ENCODE data around the gene C20orf173.
A peak's percentile ranks its signal among the peaks of the same experiment; 100 is the strongest.
"Not testable (repeated sequence)": the region's sequence is repeated elsewhere in the genome, so short reads cannot be mapped to it uniquely, and the experiment has no call there.

C20orf173 gene

GRCh38 chr20:35544941-35545340 lies 15.5 kb upstream of the C20orf173 start:
- not testable (repeated sequence) for DNase-seq

DNA sequence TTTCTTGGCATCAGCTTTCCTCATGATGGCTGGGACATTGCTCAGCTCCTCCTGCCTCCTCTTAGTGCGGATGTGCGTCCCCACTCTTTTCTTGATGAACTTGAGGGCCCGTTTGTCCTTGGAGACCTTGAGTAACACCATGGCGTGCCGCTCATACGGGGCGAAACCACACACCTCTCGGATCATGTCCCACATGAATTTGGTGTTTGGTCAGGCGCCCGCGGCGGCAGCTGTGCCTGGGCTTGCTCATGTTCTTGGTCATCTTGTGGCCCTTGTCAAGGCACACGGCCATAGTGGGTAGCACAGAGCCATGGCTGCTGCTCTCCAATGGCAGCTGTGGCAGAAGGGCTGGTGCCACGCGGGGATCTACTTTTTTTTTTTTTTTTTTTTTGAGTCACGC lies 15.0 kb upstream of the C20orf173 start:
- no peak for DNase-seq

- no peak for DNase-seq
Measured at GRCh38 chr20:35542990-35543389, 13.5 kb upstream of the C20orf173 start.

- DNase-seq, result peak; percentile 94
Measured at GRCh38 chr20:35541783-35542662, 12.6 kb upstream of the C20orf173 start, which contains the start of gene ERGIC3. ERGIC3 (plus strand) TSS chr20:35542078; CDS start chr20:35542098, 20 bp downstream.

DNA sequence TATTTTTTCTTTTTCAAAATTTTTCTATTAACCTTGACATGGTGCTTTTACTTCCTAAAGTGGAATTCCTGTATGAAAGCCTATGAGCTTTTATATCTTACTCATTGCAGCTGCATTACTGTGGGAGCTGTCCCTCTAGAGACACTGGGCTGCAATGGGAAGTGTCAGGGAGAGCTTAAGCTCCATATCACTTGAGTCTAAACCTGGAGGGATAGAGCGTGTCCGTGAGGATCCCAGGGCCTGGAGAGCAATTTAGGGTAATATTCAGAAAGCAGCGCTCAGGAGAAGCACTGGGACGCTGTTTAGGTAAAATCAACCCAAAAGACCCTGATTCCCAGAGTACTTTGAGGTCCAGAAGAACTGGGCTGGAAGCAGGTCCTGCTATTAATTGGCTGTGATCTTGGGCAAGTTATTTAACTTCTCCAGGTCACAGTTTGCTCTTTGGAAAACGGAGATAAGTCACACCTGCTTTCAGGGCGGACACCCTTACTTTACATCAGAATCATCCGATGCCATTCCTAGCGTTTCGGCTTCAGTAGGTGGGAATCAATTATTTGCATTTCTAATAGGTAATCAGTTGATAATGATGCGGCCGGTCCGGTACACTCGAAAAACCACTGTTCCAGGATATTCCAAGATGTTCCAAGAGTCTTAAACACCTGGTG lies 11.8 kb upstream of the C20orf173 start:
- no peak for DNase-seq

GRCh38 chr20:35539756-35540212 lies 10.3 kb upstream of the C20orf173 start:
- no peak for DNase-seq

DNA sequence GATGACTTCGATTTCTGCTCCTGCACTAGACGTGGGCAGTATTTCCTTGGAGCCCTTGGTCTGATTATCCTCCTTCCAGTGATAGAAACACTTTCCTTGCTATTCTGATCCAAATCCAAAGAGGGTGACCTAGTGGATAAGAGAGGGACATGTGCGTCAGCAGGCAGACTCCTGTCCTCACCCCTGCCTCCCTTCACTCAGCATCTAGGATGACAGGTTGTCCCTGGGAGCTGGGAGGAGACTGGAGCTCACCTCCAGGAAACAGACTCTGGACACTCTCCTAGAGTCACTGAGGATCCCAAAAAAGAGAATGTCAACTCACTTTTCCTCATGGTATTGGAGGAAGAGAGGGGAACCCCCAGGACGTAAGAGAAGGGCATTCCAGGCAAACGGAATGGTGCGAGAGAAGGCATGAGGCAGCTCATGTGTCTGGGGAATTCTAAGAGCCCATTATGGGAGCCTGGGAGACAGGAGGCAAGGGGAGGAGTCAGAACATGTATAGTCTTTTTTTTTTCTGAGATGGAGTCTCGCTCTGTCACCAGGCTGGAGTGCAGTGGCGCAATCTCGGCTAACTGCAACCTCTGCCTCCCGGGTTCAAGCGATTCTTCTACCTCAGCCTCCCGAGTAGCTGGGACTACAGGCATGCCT lies 2.2 kb downstream of the C20orf173 start:
- DNase-seq, result no peak

DNA sequence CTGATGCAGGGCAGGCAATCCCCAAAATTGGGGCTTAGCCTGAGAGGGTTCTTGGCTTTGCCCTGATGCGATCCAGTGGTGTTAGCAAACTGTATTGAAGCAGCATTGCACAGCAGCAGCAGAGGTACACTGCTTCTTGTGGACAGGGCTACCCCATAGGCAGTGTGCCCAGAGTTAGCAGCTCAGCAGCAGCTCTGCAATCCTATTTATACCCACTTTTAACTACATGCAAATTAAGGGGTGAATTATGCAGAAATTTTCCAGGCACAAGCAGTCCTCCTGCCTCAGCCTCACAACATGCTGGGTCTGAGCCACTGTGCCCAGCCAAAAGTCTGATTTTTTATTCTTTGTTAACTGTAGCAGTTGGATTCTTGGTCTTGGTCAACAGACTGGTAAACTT lies 3.8 kb downstream of the C20orf173 start:
- DNase-seq, result no peak

GRCh38 chr20:35523298-35523888 lies 6.1 kb downstream of the C20orf173 start:
- no peak for DNase-seq

- no peak for DNase-seq
Measured at GRCh38 chr20:35518955-35519354, 10.5 kb downstream of the C20orf173 start.

DNA sequence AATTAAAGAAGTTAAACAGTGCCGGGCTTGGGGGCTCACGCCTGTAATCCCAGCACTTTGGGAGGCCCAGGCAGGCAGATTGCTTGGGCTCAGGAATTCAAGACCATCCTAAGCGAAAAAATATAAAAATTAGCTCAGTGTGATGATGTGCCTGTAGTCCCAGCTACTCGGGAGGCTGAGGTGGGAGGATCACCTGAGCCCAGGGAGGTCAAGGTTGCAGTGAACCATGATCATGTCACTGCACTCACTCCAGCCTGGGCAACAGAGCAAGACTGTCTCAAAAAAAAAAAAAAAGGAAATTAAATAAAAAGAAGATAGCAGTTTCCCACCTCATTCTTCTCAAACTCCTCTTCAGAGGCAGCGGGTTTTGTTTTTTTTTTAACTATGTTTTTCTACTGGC lies 11.7 kb downstream of the C20orf173 start:
- not testable (repeated sequence) for DNase-seq

- no peak for DNase-seq
Measured at GRCh38 chr20:35517125-35517524, 12.3 kb downstream of the C20orf173 start.

DNA sequence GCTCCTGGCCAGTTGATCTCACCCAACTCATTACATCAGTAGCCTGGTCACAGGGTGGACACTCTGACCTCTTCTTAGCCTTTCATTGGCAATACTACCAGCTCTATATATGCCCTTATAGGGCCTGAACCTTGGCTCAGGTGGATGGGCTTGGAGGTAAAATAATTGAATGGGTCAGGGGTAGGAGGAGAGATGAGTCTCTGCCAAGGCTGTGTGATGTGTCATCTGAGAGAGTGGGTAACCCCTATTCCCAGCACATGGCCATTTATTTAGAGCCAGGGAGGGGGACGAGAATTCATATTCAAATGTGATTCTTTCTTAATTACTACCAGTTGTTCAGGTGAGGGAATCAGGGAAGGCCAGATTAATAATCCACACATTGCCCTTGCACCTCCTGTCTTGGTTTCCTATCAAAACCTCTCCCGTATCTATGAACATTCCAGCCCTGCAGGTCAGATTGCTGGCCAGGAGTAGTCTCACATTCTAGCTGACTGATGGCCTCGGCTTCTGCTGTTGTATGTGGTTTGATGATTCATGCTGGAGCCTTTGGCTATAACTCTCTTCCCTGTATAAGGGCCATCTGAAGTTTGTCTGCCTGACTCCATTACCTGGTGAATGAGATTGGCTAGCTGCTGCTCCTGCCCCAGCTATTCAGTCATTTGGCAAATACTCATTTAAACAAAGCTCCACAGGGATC lies 13.4 kb downstream of the C20orf173 start:
- DNase-seq, result no peak

DNA sequence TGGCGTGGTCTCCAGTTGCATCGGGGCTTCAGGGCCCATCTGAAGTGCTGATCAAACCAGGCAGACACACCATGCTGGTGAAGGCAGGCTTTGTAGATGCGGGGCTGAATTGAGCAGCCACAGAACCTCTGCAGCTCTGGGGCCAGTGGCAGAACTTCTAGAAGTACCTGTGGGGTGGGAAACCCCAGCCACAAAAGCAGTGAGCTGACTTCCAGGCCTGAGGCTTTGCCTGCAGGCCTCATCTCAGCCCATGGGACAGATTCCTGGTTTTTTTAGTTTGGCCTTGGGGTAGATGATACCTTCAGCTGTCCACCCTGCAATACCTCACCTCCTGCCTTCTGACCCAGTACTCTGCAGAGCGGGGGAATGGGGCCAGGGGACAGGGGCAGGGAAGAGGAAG lies 14.1 kb downstream of the C20orf173 start:
- DNase-seq, result no peak

DNA sequence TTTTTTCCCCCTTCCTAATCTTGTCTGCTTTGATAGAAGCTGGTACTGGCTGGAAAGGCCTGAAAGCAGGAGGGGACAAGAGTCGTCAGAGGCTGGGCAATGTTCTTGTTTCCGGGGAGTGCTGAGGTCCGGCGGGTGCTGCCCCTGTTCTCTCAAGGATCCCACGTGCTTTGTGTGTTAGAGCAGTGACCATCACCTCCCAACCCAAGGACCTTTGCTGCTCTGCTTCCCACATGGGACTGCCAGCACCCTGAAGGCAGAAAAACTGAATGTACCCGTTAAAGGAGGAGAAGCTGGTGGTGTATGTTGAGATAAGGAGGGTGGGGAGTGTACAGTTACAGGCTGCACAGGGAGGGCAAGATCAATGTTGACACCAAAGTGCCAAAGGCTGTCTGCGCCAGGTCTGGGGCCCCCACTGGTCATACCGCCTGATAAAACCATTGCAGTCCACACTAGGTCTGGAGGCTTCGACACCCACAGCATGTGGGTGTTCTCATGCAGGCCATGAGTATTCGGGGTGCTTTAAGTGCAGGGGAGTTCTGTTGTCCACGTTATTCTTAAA lies 15.0 kb downstream of the C20orf173 start:
- no peak for DNase-seq

GRCh38 chr20:35511814-35512420 lies 17.5 kb downstream of the C20orf173 start:
- no peak for DNase-seq

GRCh38 chr20:35510951-35511735 lies 18.3 kb downstream of the C20orf173 start:
- DNase-seq, result no peak

- DNase-seq, result no peak
Measured at GRCh38 chr20:35508493-35509218, 20.8 kb downstream of the C20orf173 start.

- no peak for DNase-seq
Measured at GRCh38 chr20:35506872-35507638, 22.4 kb downstream of the C20orf173 start.

Measured in activated CD4-positive, alpha-beta T cell treated with anti-CD3 and anti-CD28 coated beads for 1 hour (primary cell).